Activated B cell treated with CpG ODN at 0.5 μM for 24 hours (primary cell): Measurements from ENCODE around the gene SPINK2. TPM values are rescaled to one million over a fixed set of nuclear protein-coding genes. Genes with fewer than 3 reads are reported as not detected.

ENCODE experiments used
- ATAC-seq: fragments of 200-7000 bp; cut with Tn5 transposase; one replicate; pipeline ENCODE4 v1.10.0; 2021; ENCODE audit warnings: low read depth, mild to moderate bottlenecking, moderate library complexity
- CTCF ChIA-PET: fragments of 350-600 bp; sonication (Branson Sonifier 250); formaldehyde crosslinking; loops from one replicate; lab custom pipeline; 2021; ENCODE audit warnings: antibody characterized with exemption; lab: Charles Lee
- POLR2A ChIA-PET: fragments of 350-600 bp; sonication (Branson Sonifier 250); formaldehyde crosslinking; loops from one replicate; lab custom pipeline; 2021; ENCODE audit warnings: antibody characterized with exemption; lab: Charles Lee
- DNase-seq: peaks from one replicate; pipeline ENCODE4 v3.0.0; 2022
- H3K27ac Mint-ChIP-seq: one replicate; pipeline ENCODE4 v1.8.0; 2020; ENCODE audit warnings: mixed read lengths
- H3K27me3 Mint-ChIP-seq: one replicate; pipeline ENCODE4 v1.8.0; 2021; ENCODE audit warnings: mixed read lengths
- H3K36me3 Mint-ChIP-seq: one replicate; pipeline ENCODE4 v1.8.0; 2021; ENCODE audit warnings: low read depth, mixed read lengths
- H3K4me1 Mint-ChIP-seq: one replicate; pipeline ENCODE4 v1.8.0; 2021; ENCODE audit warnings: mixed read lengths
- H3K4me3 Mint-ChIP-seq: one replicate; pipeline ENCODE4 v1.8.0; 2020; ENCODE audit warnings: mild to moderate bottlenecking, mixed read lengths
- H3K9me3 Mint-ChIP-seq: one replicate; pipeline ENCODE4 v1.8.0; 2020; ENCODE audit warnings: mixed read lengths
- CTCF ChIP-seq: fragments of 200-600 bp; IDR thresholded peaks from one replicate; pipeline ENCODE4 v1.8.0; 2022; ENCODE audit warnings: antibody characterized with exemption, mild to moderate bottlenecking
- intact Hi-C: fragments of 100-400 bp; cut with micrococcal nuclease; formaldehyde crosslinking; loops from one replicate; pipeline ENCODE4 v1.15.1; 2024
- total RNA-seq: library from RNA; stranded (reverse); gene quantifications from 2 replicates; pipeline ENCODE4 v1.2.3, GENCODE V29; 2022

The SPINK2 gene
- total RNA-seq, 1 donor from 2014 or later = not detected

- ChIA-PET CTCF (interaction anchor here (0.6 kb wide), 1 partner anchor 27 kb away, joined by 3 read pairs; no protein-coding TSS in a partner anchor), POLR2A (interaction anchor here (0.6 kb wide), 1 partner anchor 238 kb away, joined by 7 read pairs; no protein-coding TSS in a partner anchor)
- no peak overlapping the region for H3K27ac Mint-ChIP-seq
- no peaks in the 10 kb centered on the region for H3K36me3 Mint-ChIP-seq
- intact Hi-C loops = no loop called here
- no peak for ATAC-seq
- no peak for DNase-seq
- H3K4me3 Mint-ChIP-seq = no peak overlapping the region
- no peaks in the 10 kb centered on the region for H3K9me3 Mint-ChIP-seq
- no peaks in the 10 kb centered on the region for H3K27me3 Mint-ChIP-seq
- peaks cover 2% of the 10 kb centered on the region for H3K4me1 Mint-ChIP-seq
- TF ChIP-seq CTCF = no peak
These were observed 39.5 kb downstream of the SPINK2 start for GRCh38 chr4:56782019-56782418.

GRCh38 chr4:56773346-56773745 lies 48.2 kb downstream of the SPINK2 start:
- H3K4me3 Mint-ChIP-seq = no peak overlapping the region
- ATAC-seq (no peak), DNase-seq (no peak)
- ChIA-PET CTCF (no interaction called here), POLR2A (interaction anchor here (0.5 kb wide), 1 partner anchor 363 kb away, joined by 7 read pairs; no protein-coding TSS in a partner anchor)
- peaks cover 7% of the 10 kb centered on the region for H3K4me1 Mint-ChIP-seq
- H3K36me3 Mint-ChIP-seq = no peaks in the 10 kb centered on the region
- intact Hi-C loops = no loop called here
- H3K27ac Mint-ChIP-seq = no peak overlapping the region
- no peak for TF ChIP-seq CTCF
- H3K9me3 Mint-ChIP-seq = no peaks in the 10 kb centered on the region
- H3K27me3 Mint-ChIP-seq = no peaks in the 10 kb centered on the region

- intact Hi-C loops = no loop called here
- ATAC-seq = no peak
- H3K36me3 Mint-ChIP-seq = no peaks in the 10 kb centered on the region
- ChIA-PET POLR2A (no interaction called here), CTCF (no interaction called here)
- no peaks in the 10 kb centered on the region for H3K9me3 Mint-ChIP-seq
- TF ChIP-seq CTCF = no peak
- H3K27me3 Mint-ChIP-seq = no peaks in the 10 kb centered on the region
- H3K4me3 Mint-ChIP-seq = no peak overlapping the region
- H3K4me1 Mint-ChIP-seq = peaks cover 7% of the 10 kb centered on the region
- no peak overlapping the region for H3K27ac Mint-ChIP-seq
- DNase-seq = no peak
These were observed 49.4 kb downstream of the SPINK2 start for GRCh38 chr4:56772134-56772533.

DNA sequence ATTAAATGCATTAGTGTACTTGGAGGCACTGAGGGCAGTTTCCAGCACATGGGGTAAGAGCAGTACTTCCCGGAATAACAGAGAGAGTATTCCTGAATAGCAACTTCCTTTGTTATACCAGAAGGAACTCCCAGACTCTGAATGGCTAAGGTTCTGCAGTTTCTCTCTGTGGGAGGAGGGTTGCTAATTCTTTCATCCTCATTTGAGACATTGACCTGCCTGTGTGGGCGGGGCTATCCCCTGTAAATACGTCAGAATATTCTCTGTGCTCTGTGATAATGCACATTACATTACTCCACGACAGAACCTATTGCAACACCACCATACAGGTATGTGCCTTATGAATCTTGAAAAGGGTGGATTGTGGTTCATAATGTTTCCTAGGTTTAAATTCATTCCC lies 52.7 kb downstream of the SPINK2 start:
- DNase-seq (no peak), ATAC-seq (no peak)
- no peaks in the 10 kb centered on the region for H3K27me3 Mint-ChIP-seq
- no peak overlapping the region for H3K4me3 Mint-ChIP-seq
- POLR2A ChIA-PET = no interaction called here
- H3K9me3 Mint-ChIP-seq = no peaks in the 10 kb centered on the region
- peaks cover 22% of the 10 kb centered on the region for H3K4me1 Mint-ChIP-seq
- intact Hi-C loops = no loop called here
- CTCF ChIA-PET = no interaction called here
- H3K27ac Mint-ChIP-seq = no peak overlapping the region
- no peak for TF ChIP-seq CTCF
- no peaks in the 10 kb centered on the region for H3K36me3 Mint-ChIP-seq

DNA sequence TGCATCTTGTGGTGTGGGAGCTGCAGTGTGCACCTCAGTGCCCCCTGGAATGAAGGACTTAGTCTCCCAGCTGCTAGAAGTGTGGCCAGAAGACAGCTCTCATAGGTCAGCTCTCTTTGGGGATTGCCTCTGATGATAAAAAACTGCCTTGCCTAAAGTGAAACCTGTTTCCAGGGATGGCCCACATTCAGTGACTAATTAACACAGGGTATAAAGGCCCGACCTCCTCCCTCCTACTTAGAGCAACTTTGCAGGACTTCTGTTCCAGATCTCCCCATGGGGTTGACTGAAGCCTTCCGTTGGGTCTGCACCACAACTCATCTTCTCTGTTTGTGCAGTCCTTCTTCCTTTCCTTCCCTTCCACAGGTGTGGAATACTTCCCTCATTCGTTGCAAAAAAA lies 53.2 kb downstream of the SPINK2 start:
- Mint-ChIP-seq H3K4me3 (no peak overlapping the region), H3K4me1 (peaks cover 25% of the 10 kb centered on the region), H3K27ac (no peak overlapping the region), H3K9me3 (no peaks in the 10 kb centered on the region), H3K27me3 (no peaks in the 10 kb centered on the region), H3K36me3 (no peaks in the 10 kb centered on the region)
- ChIA-PET POLR2A (no interaction called here), CTCF (interaction anchor here (0.9 kb wide), 1 partner anchor 11 kb away, joined by 3 read pairs; no protein-coding TSS in a partner anchor)
- TF ChIP-seq CTCF = no peak
- ATAC-seq (no peak), DNase-seq (no peak)
- intact Hi-C loops = no loop called here
